Right atrium auricular region (tissue), 2 donors: ENCODE results near the gene EMC10. TPM values are rescaled to one million over a fixed set of nuclear protein-coding genes. Genes with fewer than 3 reads are reported as not detected.

ENCODE experiments used
- DNase-seq: peaks from one replicate; pipeline ENCODE4 v3.0.0-alpha.2; 2019; ENCODE audit warnings: low spot score
- H3K27ac ChIP-seq, 2 donors: fragments of 200-600 bp; sonication (generic); 1 replicate in 1 of 2; 2 replicates in 1 of 2; pipeline ENCODE4 v1.5.1; 2016 to 2019
- H3K27me3 ChIP-seq, 2 donors: fragments of 200-600 bp; sonication (generic); one replicate each; pipeline versions ENCODE4 v1.5.1 to v1.6.0; 2017 to 2019
- H3K36me3 ChIP-seq: fragments of 200-600 bp; sonication (generic); one replicate; pipeline ENCODE4 v1.5.1; 2016
- H3K4me1 ChIP-seq, 2 donors: fragments of 200-600 bp; sonication (generic); one replicate each; pipeline versions ENCODE4 v1.5.1 to v1.6.0; 2017 to 2019
- H3K4me3 ChIP-seq, 2 donors: fragments of 200-600 bp; sonication (generic); 1 replicate in 1 of 2; 2 replicates in 1 of 2; pipeline ENCODE4 v1.5.1; 2017 to 2019; ENCODE audit warnings: mild to moderate bottlenecking in 1 of 2, moderate library complexity in 1 of 2
- H3K9me3 ChIP-seq, 2 donors: fragments of 200-600 bp; sonication (generic); one replicate each; pipeline ENCODE4 v1.5.1; 2019
- CTCF ChIP-seq, 2 donors: fragments of 200-600 bp; sonication (generic); IDR thresholded peaks; one replicate each; pipeline ENCODE4 v1.5.1; 2019; ENCODE audit warnings: antibody characterized with exemption in 2 of 2
- total RNA-seq, 2 donors: library from RNA; depleted of rRNA; stranded (reverse); fragments of >200 nt; gene quantifications; one replicate each; pipeline ENCODE4 v1.1.0, GENCODE V29; 2016

EMC10 gene
- total RNA-seq, 2 donors from 2014 or later = 94.9 to 112 TPM

- TF ChIP-seq CTCF (IDR thresholded peaks at IDR 0.05) = no peak
- H3K27ac ChIP-seq = no peak overlapping the region
- no peak for DNase-seq
- H3K36me3 ChIP-seq = peaks cover 46% of the 10 kb centered on the region
- H3K9me3 ChIP-seq = no peaks in the 10 kb centered on the region
- no peak overlapping the region for H3K4me3 ChIP-seq
- H3K4me1 ChIP-seq = peaks cover 3 to 25% of the 10 kb centered on the region in 2 donors
- no peaks in the 10 kb centered on the region for H3K27me3 ChIP-seq
Measured at GRCh38 chr19:50481351-50482149, 5.2 kb downstream of the EMC10 start.

GRCh38 chr19:50482271-50482855, 6.1 kb downstream of the EMC10 start:
- DNase-seq = no peak
- Histone ChIP-seq H3K9me3 (no peaks in the 10 kb centered on the region), H3K27ac (no peak overlapping the region), H3K4me1 (peaks cover 3 to 18% of the 10 kb centered on the region in 2 donors), H3K4me3 (no peak overlapping the region), H3K27me3 (no peaks in the 10 kb centered on the region), H3K36me3 (peaks cover 52% of the 10 kb centered on the region)
- no peak for TF ChIP-seq CTCF (IDR thresholded peaks at IDR 0.05)

- Histone ChIP-seq H3K27ac (no peak overlapping the region), H3K4me3 (no peak overlapping the region), H3K9me3 (no peaks in the 10 kb centered on the region), H3K36me3 (peaks cover 51% of the 10 kb centered on the region), H3K27me3 (no peaks in the 10 kb centered on the region), H3K4me1 (peaks cover 1 to 12% of the 10 kb centered on the region in 2 donors)
- DNase-seq = no peak
- TF ChIP-seq CTCF (IDR thresholded peaks at IDR 0.05) = no peak
Measured at GRCh38 chr19:50482916-50483315, 6.6 kb downstream of the EMC10 start.

GRCh38 chr19:50485284-50485955, 9.1 kb downstream of the EMC10 start:
- Histone ChIP-seq H3K4me3 (no peak overlapping the region), H3K27ac (no peak overlapping the region), H3K9me3 (no peaks in the 10 kb centered on the region), H3K4me1 (peaks cover 0 to under 1% of the 10 kb centered on the region in 2 donors), H3K36me3 (peaks cover 26% of the 10 kb centered on the region), H3K27me3 (no peaks in the 10 kb centered on the region)
- no peak for DNase-seq
- TF ChIP-seq CTCF (IDR thresholded peaks at IDR 0.05) = no peak

- peaks cover 0 to 14% of the 10 kb centered on the region in 2 donors for H3K4me1 ChIP-seq
- no peak overlapping the region for H3K4me3 ChIP-seq
- no peaks in the 10 kb centered on the region for H3K9me3 ChIP-seq
- H3K27me3 ChIP-seq = no peaks in the 10 kb centered on the region
- peak in 1 of 2 donors; percentile 52 for TF ChIP-seq CTCF (IDR thresholded peaks at IDR 0.05)
- peaks cover 10% of the 10 kb centered on the region for H3K36me3 ChIP-seq
- no peak for DNase-seq
- H3K27ac ChIP-seq = no peak overlapping the region
Measured at GRCh38 chr19:50486823-50487515, 10.7 kb downstream of the EMC10 start.
